Measurements from ENCODE around the gene NSF.

The NSF gene

GRCh38 chr17:46717999-46718398 is 127.5 kb downstream of the NSF start:
- no peak for DNase-seq (ENCODE audit: low spot score)

- DNase-seq (ENCODE audit: low spot score) = no peak
Measured at GRCh38 chr17:46719891-46720290, 129.4 kb downstream of the NSF start.

GRCh38 chr17:46720408-46720807 is 129.9 kb downstream of the NSF start:
- DNase-seq (ENCODE audit: low spot score) = peak; percentile 9

GRCh38 chr17:46722662-46723285 is 132.3 kb downstream of the NSF start:
- no peak for DNase-seq (ENCODE audit: low spot score)

- DNase-seq (ENCODE audit: low spot score) = no peak
Measured at GRCh38 chr17:46726206-46726605, 135.7 kb downstream of the NSF start.

- DNase-seq (ENCODE audit: low spot score) = no peak
Measured at GRCh38 chr17:46727572-46728348, 137.3 kb downstream of the NSF start.

GRCh38 chr17:46730026-46730425 is 139.6 kb downstream of the NSF start:
- no peak for DNase-seq (ENCODE audit: low spot score)

GRCh38 chr17:46730679-46731078 is 140.2 kb downstream of the NSF start:
- DNase-seq (ENCODE audit: low spot score) = no peak

- DNase-seq (ENCODE audit: low spot score) = no peak
Measured at GRCh38 chr17:46732160-46732559, 141.7 kb downstream of the NSF start.

- no peak for DNase-seq (ENCODE audit: low spot score)
Measured at GRCh38 chr17:46732754-46733398, 142.4 kb downstream of the NSF start.

- DNase-seq (ENCODE audit: low spot score) = no peak
Measured at GRCh38 chr17:46733837-46734475, 143.5 kb downstream of the NSF start.

GRCh38 chr17:46736100-46736499 is 145.6 kb downstream of the NSF start:
- no peak for DNase-seq (ENCODE audit: low spot score)

GRCh38 chr17:46737326-46737725 is 146.9 kb downstream of the NSF start:
- no peak for DNase-seq (ENCODE audit: low spot score)

GRCh38 chr17:46738544-46738943 is 148.1 kb downstream of the NSF start:
- DNase-seq (ENCODE audit: low spot score) = no peak

- DNase-seq (ENCODE audit: low spot score) = no peak
Measured at GRCh38 chr17:46739982-46740381, 149.5 kb downstream of the NSF start.

GRCh38 chr17:46741122-46741730 is 150.8 kb downstream of the NSF start:
- no peak for DNase-seq (ENCODE audit: low spot score)

- peak; percentile 13 for DNase-seq (ENCODE audit: low spot score)
Measured at GRCh38 chr17:46742565-46743270, 152.2 kb downstream of the NSF start.

GRCh38 chr17:46744441-46744840 is 154.0 kb downstream of the NSF start:
- no peak for DNase-seq (ENCODE audit: low spot score)

GRCh38 chr17:46745376-46745775 is 154.9 kb downstream of the NSF start:
- no peak for DNase-seq (ENCODE audit: low spot score)

- DNase-seq (ENCODE audit: low spot score) = no peak
Measured at GRCh38 chr17:46751425-46751824, 161.0 kb downstream of the NSF start.

- DNase-seq (ENCODE audit: low spot score) = no peak
Measured at GRCh38 chr17:46753776-46754175, 163.3 kb downstream of the NSF start.

All from COLO829 (cell line).